Heart left ventricle (tissue), 16 donors: ENCODE results near the gene FANCM. TPM values are rescaled to one million over a fixed set of nuclear protein-coding genes. Genes with fewer than 3 reads are reported as not detected.
"Not testable (repeated sequence)": the region's sequence is repeated elsewhere in the genome, so short reads cannot be mapped to it uniquely, and the experiment has no call there.

Experiments
- ATAC-seq, 4 donors: fragments of 200-7000 bp; cut with Tn5 transposase; one replicate each; pipeline ENCODE4 v1.9.1; 2020 to 2022; ENCODE audit warnings: moderate library complexity in 4 of 4, mild to moderate bottlenecking in 3 of 4, moderate number of reproducible peaks in 1 of 4
- DNase-seq, 5 donors: peaks; one replicate each; pipeline ENCODE4 v3.0.0-alpha.2; 2020
- H3K27ac ChIP-seq, 12 donors: fragments of 200-600 bp; sonication (generic) in 4 of 12; one replicate each; pipeline versions ENCODE4 v1.5.0 to v1.8.0; 2016 to 2022; ENCODE audit warnings: mild to moderate bottlenecking in 2 of 12
- H3K27me3 ChIP-seq, 9 donors: fragments of 200-600 bp; sonication (generic) in 2 of 9; one replicate each; pipeline versions ENCODE4 v1.5.1 to v1.8.0; 2016 to 2022; ENCODE audit warnings: mild to moderate bottlenecking in 3 of 9
- H3K36me3 ChIP-seq, 9 donors: fragments of 200-600 bp; sonication (generic) in 2 of 9; one replicate each; pipeline versions ENCODE4 v1.5.0 to v1.8.0; 2018 to 2022; ENCODE audit warnings: mild to moderate bottlenecking in 2 of 9
- H3K4me1 ChIP-seq, 12 donors: fragments of 200-600 bp; sonication (generic) in 4 of 12; one replicate each; pipeline versions ENCODE4 v1.5.0 to v1.8.0; 2016 to 2022; ENCODE audit warnings: mild to moderate bottlenecking in 3 of 12
- H3K4me3 ChIP-seq, 12 donors: fragments of 200-600 bp; sonication (generic) in 4 of 12; one replicate each; pipeline versions ENCODE4 v1.5.0 to v1.8.0; 2017 to 2022; ENCODE audit warnings: mild to moderate bottlenecking in 9 of 12, moderate library complexity in 4 of 12
- H3K9me3 ChIP-seq, 12 donors: fragments of 200-600 bp; sonication (generic) in 4 of 12; one replicate each; pipeline versions ENCODE4 v1.5.0 to v1.8.0; 2016 to 2022; ENCODE audit warnings: mild to moderate bottlenecking in 1 of 12
- POLR2A ChIP-seq, 2 donors: fragments of 450-650 bp; IDR thresholded peaks; one replicate each; pipeline ENCODE4 v1.6.1; 2017; ENCODE audit warnings: antibody characterized with exemption in 2 of 2, mild to moderate bottlenecking in 2 of 2, moderate library complexity in 2 of 2
- WGBS, 4 donors: extraction: QIAGEN DNeasy Blood & Tissue Kit in 2 of 4; methylation state at CpG; one replicate each; pipeline versions ENCODE4 v1.1.5 to v1.1.7; 2013 to 2018; 5-methylcytosine and 5-hydroxymethylcytosine counted together
- intact Hi-C, 10 donors: fragments of 100-400 bp; cut with DNase I; formaldehyde crosslinking; loops; one replicate each; pipeline versions ENCODE4 v1.11.1 to v1.14.2; 2022
- polyA plus RNA-seq, 2 donors: library from polyadenylated mRNA; stranded (reverse); fragments of 200-250 nt; gene quantifications; one replicate each; pipeline ENCODE4 v1.2.3, GENCODE V29; 2013
- total RNA-seq, 9 donors: library from RNA; depleted of rRNA in 2 of 9; stranded (reverse); fragments of >200 nt in 2 of 9; fragmentation: NEBNext Ultra II Directional in 3 of 9; extraction: Animal tissue kit (Norgen Biotek cat#: 25700) in 3 of 9; gene quantifications; one replicate each; pipeline versions ENCODE4 v1.1.0 to v1.2.4, GENCODE V29; 2016 to 2023
- TF ChIP-seq, protein P1 (sequence below), 12 donors: fragments of 200-600 bp; sonication (generic) in 4 of 12; IDR thresholded peaks; one replicate each; pipeline versions ENCODE4 v1.5.0 to v1.8.0; 2018 to 2022; ENCODE audit warnings: antibody characterized with exemption in 12 of 12, mild to moderate bottlenecking in 5 of 12
- donor health status: ischemic (EF 13 %, LVEDD 7.1; RV severe dilation, severe dysfunction).
- donor health status: healthy with polysubstance abuse.
- donor health status: DM: no; HTN: yes; CAD: no.
- donor health status: DM: no; HTN: no; CAD: no.
- donor health status: ischemic (EF 25% LVEDD 6.9; RV normal size, moderate dysfunction).
- donor health status: ischemic (EF 25% LVEDD 5.7; RV mildly dilated, moderate dysfunction).
- donor health status: healthy.
- donor health status: DM: yes; HTN: yes; CAD: no.
- donor health status: ischemic (EF 35%, LVEDD 5.7; RV mildly dilated, moderate dysfunction).
- donor health status: nonischemic (EF 11% LVEDD 7.7; RV severe dilation, severe dysfunction).
- donor health status: DM: yes; HTN: yes; CAD: no.
- donor health status: PGD.
- donor health status: ischemic (EF 29% LVEDD 5.4; RV normal size, mild dysfunction).
- donor health status: nonischemic (EF 23%, LVEDD 6.1; RV moderate dilation, normal function).

FANCM gene
- total and polyA plus RNA-seq, 11 donors = 1.4 to 4.5 (median 3.1) TPM

- ATAC-seq (no peak), DNase-seq (no peak)
- Histone ChIP-seq H3K4me1 (peaks cover 7 to 38% (median 23%) of the 10 kb centered on the region in 12 donors), H3K9me3 (no peaks in the 10 kb centered on the region), H3K4me3 (peak overlapping the region; percentile 60 to 91 (median 80)), H3K36me3 (no peaks in the 10 kb centered on the region), H3K27me3 (no peaks in the 10 kb centered on the region), H3K27ac (peak overlapping the region in 7 of 12 donors; percentile 24 to 91 (median 62))
- intact Hi-C loops = loop anchor here in 9 of 10 donors (5.0 to 10.0 kb wide), 10 partner anchors 52 to 239 kb away; partner anchors contain the start of genes KLHL28 (in 4 of the 9), TOGARAM1 (in 4 of the 9), MIS18BP1 (in 3 of the 9) and PRPF39 (in 2 of the 9)
- 1 to 4% (median 1%) methylated on average over 7 of the region's 7 CpGs for WGBS, 4 donors
- no peak for TF ChIP-seq POLR2A (IDR thresholded peaks at IDR 0.05)
- TF ChIP-seq, protein P1, sequence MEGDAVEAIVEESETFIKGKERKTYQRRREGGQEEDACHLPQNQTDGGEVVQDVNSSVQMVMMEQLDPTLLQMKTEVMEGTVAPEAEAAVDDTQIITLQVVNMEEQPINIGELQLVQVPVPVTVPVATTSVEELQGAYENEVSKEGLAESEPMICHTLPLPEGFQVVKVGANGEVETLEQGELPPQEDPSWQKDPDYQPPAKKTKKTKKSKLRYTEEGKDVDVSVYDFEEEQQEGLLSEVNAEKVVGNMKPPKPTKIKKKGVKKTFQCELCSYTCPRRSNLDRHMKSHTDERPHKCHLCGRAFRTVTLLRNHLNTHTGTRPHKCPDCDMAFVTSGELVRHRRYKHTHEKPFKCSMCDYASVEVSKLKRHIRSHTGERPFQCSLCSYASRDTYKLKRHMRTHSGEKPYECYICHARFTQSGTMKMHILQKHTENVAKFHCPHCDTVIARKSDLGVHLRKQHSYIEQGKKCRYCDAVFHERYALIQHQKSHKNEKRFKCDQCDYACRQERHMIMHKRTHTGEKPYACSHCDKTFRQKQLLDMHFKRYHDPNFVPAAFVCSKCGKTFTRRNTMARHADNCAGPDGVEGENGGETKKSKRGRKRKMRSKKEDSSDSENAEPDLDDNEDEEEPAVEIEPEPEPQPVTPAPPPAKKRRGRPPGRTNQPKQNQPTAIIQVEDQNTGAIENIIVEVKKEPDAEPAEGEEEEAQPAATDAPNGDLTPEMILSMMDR (IDR thresholded peaks at IDR 0.05) = no peak
Measured at GRCh38 chr14:45136399-45136798, 669 bp downstream of the FANCM start.

- ATAC-seq = no peak
- DNase-seq = no peak
- no peak overlapping the region for H3K27ac ChIP-seq
- intact Hi-C loops = loop anchor here in 1 of 10 donors (10.0 kb wide), 2 partner anchors 104 to 216 kb away; no protein-coding TSS in a partner anchor
- WGBS, 4 donors = 94 to 98% (median 95%) methylated on average over 6 of the region's 6 CpGs
- H3K9me3 ChIP-seq = no peaks in the 10 kb centered on the region
- no peaks in the 10 kb centered on the region for H3K36me3 ChIP-seq
- TF ChIP-seq, protein P1 (IDR thresholded peaks at IDR 0.05) = no peak
- TF ChIP-seq POLR2A (IDR thresholded peaks at IDR 0.05) = no peak
- no peak overlapping the region for H3K4me3 ChIP-seq
- H3K4me1 ChIP-seq = peaks cover 4 to 26% (median 17%) of the 10 kb centered on the region in 12 donors
- H3K27me3 ChIP-seq = no peaks in the 10 kb centered on the region
Measured at GRCh38 chr14:45140661-45141187, 5.0 kb downstream of the FANCM start.

DNA sequence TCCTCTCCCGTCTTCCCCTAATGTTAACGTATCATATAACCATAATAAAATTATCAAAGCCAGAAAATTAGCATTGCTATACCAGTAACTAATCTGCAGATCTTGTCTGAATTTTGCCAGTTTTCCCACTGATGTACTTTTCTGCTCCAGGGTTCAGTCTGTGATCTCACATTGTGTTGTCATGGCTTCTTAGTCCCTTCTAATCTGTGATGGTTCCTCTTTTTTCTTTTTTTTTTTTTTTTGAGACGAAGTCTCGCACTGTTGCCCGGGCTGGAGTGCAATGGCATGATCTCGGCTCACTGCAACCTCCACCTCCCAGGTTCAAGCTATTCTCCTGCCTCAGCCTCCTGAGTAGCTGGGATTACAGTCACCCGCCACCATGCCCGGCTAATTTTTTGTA lies 6.4 kb downstream of the FANCM start:
- not testable (repeated sequence) for H3K27ac ChIP-seq, ATAC-seq, H3K36me3 ChIP-seq, H3K27me3 ChIP-seq, H3K4me3 ChIP-seq, H3K9me3 ChIP-seq, DNase-seq
- 88 to 94% (median 93%) methylated on average over 8 of the region's 8 CpGs for WGBS, 4 donors
- H3K4me1 ChIP-seq = peaks cover 0 to 17% (median 9%) of the 10 kb centered on the region in 12 donors
- intact Hi-C loops = loop anchor here in 1 of 10 donors (10.0 kb wide), 2 partner anchors 103 to 217 kb away; no protein-coding TSS in a partner anchor

- TF ChIP-seq, protein P1 (IDR thresholded peaks at IDR 0.05) = no peak
- no peak for TF ChIP-seq POLR2A (IDR thresholded peaks at IDR 0.05)
- no peak for ATAC-seq
- Histone ChIP-seq H3K36me3 (peaks cover 0 to 6% (median 0%) of the 10 kb centered on the region in 9 donors), H3K27me3 (no peaks in the 10 kb centered on the region), H3K4me3 (no peak overlapping the region), H3K9me3 (no peaks in the 10 kb centered on the region), H3K4me1 (no peaks in the 10 kb centered on the region), H3K27ac (no peak overlapping the region)
- intact Hi-C loops = loop anchor here in 1 of 10 donors (10.0 kb wide), 2 partner anchors 100 to 220 kb away; no protein-coding TSS in a partner anchor
- no peak for DNase-seq
Measured at GRCh38 chr14:45144658-45145057, 8.9 kb downstream of the FANCM start.
